ENCODE data around the gene MYOT.

Gene MYOT, protein sequence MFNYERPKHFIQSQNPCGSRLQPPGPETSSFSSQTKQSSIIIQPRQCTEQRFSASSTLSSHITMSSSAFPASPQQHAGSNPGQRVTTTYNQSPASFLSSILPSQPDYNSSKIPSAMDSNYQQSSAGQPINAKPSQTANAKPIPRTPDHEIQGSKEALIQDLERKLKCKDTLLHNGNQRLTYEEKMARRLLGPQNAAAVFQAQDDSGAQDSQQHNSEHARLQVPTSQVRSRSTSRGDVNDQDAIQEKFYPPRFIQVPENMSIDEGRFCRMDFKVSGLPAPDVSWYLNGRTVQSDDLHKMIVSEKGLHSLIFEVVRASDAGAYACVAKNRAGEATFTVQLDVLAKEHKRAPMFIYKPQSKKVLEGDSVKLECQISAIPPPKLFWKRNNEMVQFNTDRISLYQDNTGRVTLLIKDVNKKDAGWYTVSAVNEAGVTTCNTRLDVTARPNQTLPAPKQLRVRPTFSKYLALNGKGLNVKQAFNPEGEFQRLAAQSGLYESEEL

DNA sequence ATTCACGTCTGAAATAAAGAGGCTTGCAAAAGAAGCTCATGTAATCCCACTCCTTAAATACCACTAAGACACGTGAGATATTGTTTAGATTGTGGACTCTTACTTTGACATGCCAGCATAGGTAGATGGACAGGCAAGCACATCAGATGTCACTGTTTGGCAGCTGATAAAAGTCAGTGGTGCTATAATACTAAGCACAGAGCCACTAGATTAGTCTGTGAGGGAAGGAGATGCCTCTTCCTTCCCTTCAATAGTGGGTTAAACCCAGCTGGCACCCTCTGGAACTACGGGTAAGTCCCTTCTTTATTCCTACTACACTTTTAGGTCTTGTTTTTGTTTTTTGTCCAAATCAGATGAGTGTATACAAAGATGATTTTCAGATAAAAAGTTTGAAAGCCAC, at the start of gene MYOT:
MYOT (plus strand) TSS at position 197 of the 400 bp plus-strand sequence. CDS start 2,792 bp downstream, outside the sequence.
- Histone ChIP-seq H3K4me3 (ENCODE audit: low read depth in 1 of 2, low read length in 2 of 2) (no peak within 1 kb of the TSS), H3K27me3 (ENCODE audit: low read depth, low read length) (no peaks in the 10 kb centered on the region), H3K27ac (ENCODE audit: low read length) (no peak within 1 kb of the TSS), H3K9me3 (ENCODE audit: control insufficient read depth in 1 of 2, low read length in 2 of 2) (no peaks in the 10 kb centered on the region), H3K36me3 (ENCODE audit: control insufficient read depth in 1 of 2, insufficient read depth in 2 of 2, low read length in 2 of 2) (no peaks in the 10 kb centered on the region), H3K4me1 (ENCODE audit: control insufficient read depth in 1 of 2, insufficient read depth in 2 of 2, low read length in 2 of 2) (no peaks in the 10 kb centered on the region)

DNA sequence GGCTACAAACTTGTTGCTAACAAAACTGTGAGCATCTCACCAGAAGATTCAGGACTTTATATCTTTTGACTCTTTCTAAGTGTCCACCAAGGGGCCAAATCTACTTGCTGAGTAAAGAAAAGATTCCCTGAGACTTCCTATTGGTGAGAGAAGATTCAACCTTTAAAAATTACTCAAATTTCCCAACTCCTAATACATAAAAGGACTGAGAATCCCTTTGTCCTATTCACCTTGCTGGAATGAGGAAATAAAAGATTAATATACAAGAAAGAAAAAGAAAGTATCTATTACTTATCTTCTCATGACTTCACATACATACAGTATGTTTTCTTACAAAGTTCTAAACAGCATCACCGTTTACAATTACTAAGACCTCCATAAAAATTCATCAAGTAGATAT, 47.9 kb upstream of the MYOT start:
- no peaks in the 10 kb centered on the region for H3K36me3 ChIP-seq (ENCODE audit: control insufficient read depth in 1 of 2, insufficient read depth in 2 of 2, low read length in 2 of 2)
- H3K4me1 ChIP-seq (ENCODE audit: control insufficient read depth in 1 of 2, insufficient read depth in 2 of 2, low read length in 2 of 2), result peaks cover 0 to 4% of the 10 kb centered on the region in 2 donors
- no peaks in the 10 kb centered on the region for H3K27me3 ChIP-seq (ENCODE audit: low read depth, low read length)
- H3K27ac ChIP-seq (ENCODE audit: low read length), result no peak overlapping the region
- no peaks in the 10 kb centered on the region for H3K9me3 ChIP-seq (ENCODE audit: control insufficient read depth in 1 of 2, low read length in 2 of 2)
- no peak overlapping the region for H3K4me3 ChIP-seq (ENCODE audit: low read depth in 1 of 2, low read length in 2 of 2)

DNA sequence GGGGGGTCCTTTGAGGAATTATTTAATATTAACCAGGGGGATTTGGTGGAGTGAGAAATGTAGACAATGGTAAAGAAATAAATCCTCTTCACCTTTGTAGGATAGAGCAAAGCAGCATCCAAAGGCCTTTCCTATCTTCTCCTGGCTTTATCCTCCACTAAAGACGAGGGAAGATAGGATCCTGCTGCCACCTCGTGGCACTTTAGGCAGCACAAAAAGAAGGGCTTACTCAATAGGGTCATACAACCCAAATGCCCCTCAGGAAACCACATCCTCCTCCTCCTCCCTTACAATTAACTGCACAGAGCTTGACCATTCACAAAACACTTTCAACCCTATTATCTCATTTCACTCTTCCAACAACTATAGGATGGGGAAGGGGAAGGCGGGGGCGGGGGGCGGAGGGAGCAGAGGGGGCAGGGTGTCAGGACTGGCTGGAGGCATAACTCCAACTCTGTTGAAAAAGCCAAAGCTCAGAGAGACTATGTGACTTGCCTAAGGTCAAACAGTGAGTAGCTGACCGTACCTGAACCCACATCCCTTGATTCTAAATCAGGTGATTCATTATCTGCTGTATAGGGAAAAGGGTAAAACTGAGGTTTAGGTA, 45.4 kb upstream of the MYOT start:
- no peak overlapping the region for H3K4me3 ChIP-seq (ENCODE audit: low read depth in 1 of 2, low read length in 2 of 2)
- H3K27me3 ChIP-seq (ENCODE audit: low read depth, low read length), result no peaks in the 10 kb centered on the region
- H3K36me3 ChIP-seq (ENCODE audit: control insufficient read depth in 1 of 2, insufficient read depth in 2 of 2, low read length in 2 of 2), result no peaks in the 10 kb centered on the region
- H3K4me1 ChIP-seq (ENCODE audit: control insufficient read depth in 1 of 2, insufficient read depth in 2 of 2, low read length in 2 of 2), result no peaks in the 10 kb centered on the region
- H3K9me3 ChIP-seq (ENCODE audit: control insufficient read depth in 1 of 2, low read length in 2 of 2), result no peaks in the 10 kb centered on the region
- H3K27ac ChIP-seq (ENCODE audit: low read length), result no peak overlapping the region

DNA sequence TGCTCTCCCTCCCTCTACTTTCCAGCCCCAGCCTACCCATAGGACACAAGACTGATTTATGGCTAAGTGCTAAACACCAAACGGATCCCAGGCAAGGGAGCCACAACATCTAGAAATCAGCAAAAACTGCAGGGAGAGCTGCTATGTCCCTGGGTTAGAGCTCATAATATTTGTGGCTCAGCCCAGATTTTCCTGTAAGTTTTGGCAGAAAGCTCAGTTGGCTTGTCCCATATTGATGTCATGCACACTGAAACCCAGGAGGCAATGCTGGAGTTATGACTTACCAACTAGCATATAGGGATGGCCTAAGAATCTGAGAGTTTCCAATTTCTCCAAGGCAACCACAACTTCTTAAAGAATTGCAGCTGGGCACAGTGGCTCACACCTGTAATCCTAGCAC, 44.7 kb upstream of the MYOT start:
- H3K4me1 ChIP-seq (ENCODE audit: control insufficient read depth in 1 of 2, insufficient read depth in 2 of 2, low read length in 2 of 2), result no peaks in the 10 kb centered on the region
- H3K4me3 ChIP-seq (ENCODE audit: low read depth in 1 of 2, low read length in 2 of 2), result no peak overlapping the region
- H3K27ac ChIP-seq (ENCODE audit: low read length), result no peak overlapping the region
- H3K27me3 ChIP-seq (ENCODE audit: low read depth, low read length), result no peaks in the 10 kb centered on the region
- no peaks in the 10 kb centered on the region for H3K36me3 ChIP-seq (ENCODE audit: control insufficient read depth in 1 of 2, insufficient read depth in 2 of 2, low read length in 2 of 2)
- H3K9me3 ChIP-seq (ENCODE audit: control insufficient read depth in 1 of 2, low read length in 2 of 2), result no peaks in the 10 kb centered on the region

DNA sequence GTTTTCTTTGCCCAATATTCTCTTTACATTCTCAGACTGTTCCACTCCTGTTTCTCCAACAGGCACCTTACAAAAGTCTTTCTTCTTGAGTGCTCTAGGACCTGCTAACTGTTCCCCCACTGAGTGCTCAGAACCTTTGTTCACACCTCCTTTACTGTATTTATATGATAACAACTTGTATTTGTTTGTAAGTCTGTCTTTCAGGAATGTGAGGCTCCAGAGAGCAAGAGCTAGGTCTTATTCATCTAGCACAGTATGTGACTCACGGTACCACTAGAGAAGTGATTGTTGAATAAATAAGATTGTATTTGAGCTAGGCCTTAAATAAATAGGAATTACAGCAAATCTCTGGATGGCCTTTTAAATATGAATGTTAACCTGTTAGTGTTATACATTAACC, 42.5 kb upstream of the MYOT start:
- Histone ChIP-seq H3K9me3 (ENCODE audit: control insufficient read depth in 1 of 2, low read length in 2 of 2) (no peaks in the 10 kb centered on the region), H3K4me3 (ENCODE audit: low read depth in 1 of 2, low read length in 2 of 2) (no peak overlapping the region), H3K36me3 (ENCODE audit: control insufficient read depth in 1 of 2, insufficient read depth in 2 of 2, low read length in 2 of 2) (no peaks in the 10 kb centered on the region), H3K27me3 (ENCODE audit: low read depth, low read length) (no peaks in the 10 kb centered on the region), H3K4me1 (ENCODE audit: control insufficient read depth in 1 of 2, insufficient read depth in 2 of 2, low read length in 2 of 2) (no peaks in the 10 kb centered on the region), H3K27ac (ENCODE audit: low read length) (no peak overlapping the region)

DNA sequence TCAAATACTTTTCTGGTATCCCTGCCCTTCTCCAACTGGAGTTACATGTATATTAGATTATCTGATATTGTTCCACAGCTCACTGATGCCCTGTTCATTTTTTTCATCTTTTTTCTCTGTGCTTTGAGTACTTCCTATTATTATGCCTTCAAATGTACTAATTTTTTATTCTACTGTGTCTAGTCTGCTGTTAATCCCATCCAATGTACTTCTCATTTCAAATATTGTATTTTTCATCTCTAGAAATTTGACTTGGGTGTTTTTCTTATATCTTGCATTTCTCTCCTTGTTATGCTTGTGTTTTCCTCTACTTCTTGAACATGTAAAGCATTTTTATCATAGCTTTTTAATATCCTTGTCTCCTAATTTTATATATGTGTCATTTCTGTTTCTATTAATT, 41.6 kb upstream of the MYOT start:
- Histone ChIP-seq H3K36me3 (ENCODE audit: control insufficient read depth in 1 of 2, insufficient read depth in 2 of 2, low read length in 2 of 2) (no peaks in the 10 kb centered on the region), H3K4me1 (ENCODE audit: control insufficient read depth in 1 of 2, insufficient read depth in 2 of 2, low read length in 2 of 2) (no peaks in the 10 kb centered on the region), H3K4me3 (ENCODE audit: low read depth in 1 of 2, low read length in 2 of 2) (no peak overlapping the region), H3K27me3 (ENCODE audit: low read depth, low read length) (no peaks in the 10 kb centered on the region), H3K9me3 (ENCODE audit: control insufficient read depth in 1 of 2, low read length in 2 of 2) (no peaks in the 10 kb centered on the region), H3K27ac (ENCODE audit: low read length) (no peak overlapping the region)

DNA sequence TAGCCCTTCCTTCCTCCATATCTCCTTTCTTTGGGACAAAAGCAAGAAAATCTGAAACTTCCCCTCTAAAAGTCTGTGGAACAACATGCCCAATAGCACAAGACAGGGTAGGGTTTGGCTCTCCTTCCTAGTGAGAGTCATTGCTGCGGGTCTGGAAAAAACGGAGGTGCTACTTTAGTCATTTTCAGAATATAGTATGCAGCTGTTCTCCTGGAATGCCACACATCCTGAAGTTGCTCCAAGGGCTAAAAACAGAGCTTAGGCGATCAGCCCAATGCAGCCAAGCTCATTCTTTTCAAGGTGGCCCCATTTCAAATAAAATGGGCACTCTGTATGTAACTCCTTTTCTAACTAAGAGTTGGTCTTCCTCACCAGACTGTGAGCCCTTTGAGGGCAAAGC, 39.5 kb upstream of the MYOT start:
- no peaks in the 10 kb centered on the region for H3K9me3 ChIP-seq (ENCODE audit: control insufficient read depth in 1 of 2, low read length in 2 of 2)
- H3K4me1 ChIP-seq (ENCODE audit: control insufficient read depth in 1 of 2, insufficient read depth in 2 of 2, low read length in 2 of 2), result no peaks in the 10 kb centered on the region
- H3K36me3 ChIP-seq (ENCODE audit: control insufficient read depth in 1 of 2, insufficient read depth in 2 of 2, low read length in 2 of 2), result no peaks in the 10 kb centered on the region
- no peaks in the 10 kb centered on the region for H3K27me3 ChIP-seq (ENCODE audit: low read depth, low read length)
- H3K27ac ChIP-seq (ENCODE audit: low read length), result no peak overlapping the region
- no peak overlapping the region for H3K4me3 ChIP-seq (ENCODE audit: low read depth in 1 of 2, low read length in 2 of 2)

DNA sequence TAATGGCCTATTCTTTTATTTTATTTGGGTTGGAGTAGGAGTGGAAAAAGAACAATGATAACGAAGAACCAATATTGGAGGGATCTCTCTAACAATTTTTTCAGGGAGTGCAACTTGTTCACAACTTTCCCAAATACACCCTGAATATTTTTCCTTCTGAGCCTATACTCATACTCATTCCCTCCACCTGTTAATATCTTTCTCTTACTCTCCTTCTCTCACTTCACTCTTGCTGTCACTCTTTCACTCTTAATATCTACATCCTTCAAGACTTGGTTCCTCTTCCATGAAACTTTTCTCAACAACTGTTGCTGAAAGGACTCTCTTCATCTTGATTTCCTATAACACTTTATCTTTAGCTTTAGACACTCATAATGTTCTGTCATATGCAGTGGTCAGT, 39.0 kb upstream of the MYOT start:
- Histone ChIP-seq H3K27ac (ENCODE audit: low read length) (no peak overlapping the region), H3K4me1 (ENCODE audit: control insufficient read depth in 1 of 2, insufficient read depth in 2 of 2, low read length in 2 of 2) (peaks cover 0 to 4% of the 10 kb centered on the region in 2 donors), H3K27me3 (ENCODE audit: low read depth, low read length) (no peaks in the 10 kb centered on the region), H3K4me3 (ENCODE audit: low read depth in 1 of 2, low read length in 2 of 2) (no peak overlapping the region), H3K36me3 (ENCODE audit: control insufficient read depth in 1 of 2, insufficient read depth in 2 of 2, low read length in 2 of 2) (no peaks in the 10 kb centered on the region), H3K9me3 (ENCODE audit: control insufficient read depth in 1 of 2, low read length in 2 of 2) (no peaks in the 10 kb centered on the region)

DNA sequence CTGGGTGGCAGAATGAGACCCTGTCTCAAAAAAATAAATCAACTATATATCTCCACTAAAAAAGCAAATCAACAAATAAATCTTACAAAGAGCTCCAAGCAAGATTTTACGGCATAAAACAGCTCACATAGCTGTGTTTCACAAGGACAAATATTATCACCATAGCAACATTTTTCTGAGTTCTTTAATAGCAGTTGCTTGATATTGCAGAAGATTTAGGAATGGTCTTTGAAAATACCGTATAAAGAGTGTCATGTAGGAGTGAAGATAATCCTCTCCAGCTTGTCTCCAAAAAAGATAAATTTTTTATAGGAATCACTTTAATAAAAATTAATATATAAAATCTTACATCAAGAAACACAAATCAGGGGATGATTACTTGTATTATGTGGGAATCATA, 36.6 kb upstream of the MYOT start:
- Histone ChIP-seq H3K36me3 (ENCODE audit: control insufficient read depth in 1 of 2, insufficient read depth in 2 of 2, low read length in 2 of 2) (no peaks in the 10 kb centered on the region), H3K27me3 (ENCODE audit: low read depth, low read length) (no peaks in the 10 kb centered on the region), H3K27ac (ENCODE audit: low read length) (no peak overlapping the region), H3K4me1 (ENCODE audit: control insufficient read depth in 1 of 2, insufficient read depth in 2 of 2, low read length in 2 of 2) (peaks cover 0 to 9% of the 10 kb centered on the region in 2 donors), H3K4me3 (ENCODE audit: low read depth in 1 of 2, low read length in 2 of 2) (no peak overlapping the region), H3K9me3 (ENCODE audit: control insufficient read depth in 1 of 2, low read length in 2 of 2) (no peaks in the 10 kb centered on the region)

DNA sequence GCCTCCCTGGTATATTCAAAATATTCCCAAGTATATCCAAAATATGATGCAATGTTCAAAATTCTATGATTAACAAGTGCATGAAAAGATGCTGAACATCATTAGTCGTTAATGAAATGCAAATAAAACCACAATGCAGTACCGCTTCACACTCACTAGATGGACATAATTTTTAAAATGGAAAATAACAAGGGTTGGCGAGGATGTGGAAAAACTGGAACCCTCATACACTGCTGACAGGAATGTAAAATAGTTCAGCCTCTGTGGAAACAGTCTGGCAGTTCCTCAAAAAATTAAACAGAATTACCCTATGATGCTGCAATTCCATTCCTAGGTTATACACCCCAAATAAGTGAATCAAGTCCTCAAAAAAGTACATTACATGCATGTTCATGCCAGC, 36.1 kb upstream of the MYOT start:
- Histone ChIP-seq H3K9me3 (ENCODE audit: control insufficient read depth in 1 of 2, low read length in 2 of 2) (no peaks in the 10 kb centered on the region), H3K4me1 (ENCODE audit: control insufficient read depth in 1 of 2, insufficient read depth in 2 of 2, low read length in 2 of 2) (peaks cover 0 to 12% of the 10 kb centered on the region in 2 donors), H3K36me3 (ENCODE audit: control insufficient read depth in 1 of 2, insufficient read depth in 2 of 2, low read length in 2 of 2) (no peaks in the 10 kb centered on the region), H3K27ac (ENCODE audit: low read length) (no peak overlapping the region), H3K27me3 (ENCODE audit: low read depth, low read length) (no peaks in the 10 kb centered on the region), H3K4me3 (ENCODE audit: low read depth in 1 of 2, low read length in 2 of 2) (no peak overlapping the region)

DNA sequence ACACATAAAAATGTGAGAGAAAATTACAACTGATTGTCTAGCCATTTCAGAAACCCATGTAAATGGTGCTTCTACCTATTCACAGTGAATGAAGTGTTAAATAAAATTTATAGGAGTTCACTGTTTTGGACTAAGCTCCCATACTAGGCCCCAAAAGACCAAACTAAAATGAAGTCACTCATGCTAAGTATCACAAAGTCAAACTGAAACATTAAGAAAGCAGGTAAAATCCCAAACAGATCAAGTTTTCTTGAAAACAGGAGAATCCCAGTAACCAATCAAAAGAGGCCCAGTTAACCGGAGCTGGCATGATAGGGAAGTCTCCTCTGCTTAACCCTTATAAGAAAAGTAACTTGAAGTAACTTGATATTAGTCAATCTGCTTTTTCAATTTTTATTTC, 35.2 kb upstream of the MYOT start:
- H3K9me3 ChIP-seq (ENCODE audit: control insufficient read depth in 1 of 2, low read length in 2 of 2), result no peaks in the 10 kb centered on the region
- no peak overlapping the region for H3K4me3 ChIP-seq (ENCODE audit: low read depth in 1 of 2, low read length in 2 of 2)
- H3K27me3 ChIP-seq (ENCODE audit: low read depth, low read length), result no peaks in the 10 kb centered on the region
- no peak overlapping the region for H3K27ac ChIP-seq (ENCODE audit: low read length)
- H3K4me1 ChIP-seq (ENCODE audit: control insufficient read depth in 1 of 2, insufficient read depth in 2 of 2, low read length in 2 of 2), result peaks cover 0 to 12% of the 10 kb centered on the region in 2 donors
- no peaks in the 10 kb centered on the region for H3K36me3 ChIP-seq (ENCODE audit: control insufficient read depth in 1 of 2, insufficient read depth in 2 of 2, low read length in 2 of 2)

Data from muscle layer of duodenum (tissue), 2 donors.